HEK293T (cell line): ENCODE measurements around the gene PRKCE.

ENCODE experiments used
- BHLHE40 ChIP-seq: fragments of 450-650 bp; IDR thresholded peaks from 2 replicates; pipeline ENCODE4 v1.6.1; 2016; ENCODE audit warnings: mild to moderate bottlenecking, moderate library complexity, borderline replicate concordance
- ELF4 ChIP-seq: fragments of 450-650 bp; IDR thresholded peaks from 2 replicates; pipeline ENCODE4 v1.6.1; 2017; ENCODE audit warnings: antibody characterized with exemption
- FOXK2 ChIP-seq: fragments of 450-650 bp; IDR thresholded peaks from 2 replicates; pipeline ENCODE4 v1.6.1; 2016; ENCODE audit warnings: mild to moderate bottlenecking
- NFRKB ChIP-seq: fragments of 450-650 bp; IDR thresholded peaks from 2 replicates; pipeline ENCODE4 v1.6.1; 2016; ENCODE audit warnings: mild to moderate bottlenecking, moderate library complexity
- SP1 ChIP-seq: fragments of 450-650 bp; IDR thresholded peaks from 2 replicates; pipeline ENCODE4 v1.6.1; 2017
- SUZ12 ChIP-seq: fragments of 450-650 bp; IDR thresholded peaks from 2 replicates; pipeline ENCODE4 v1.6.1; 2016; ENCODE audit warnings: mild to moderate bottlenecking
- TARDBP ChIP-seq: fragments of 450-650 bp; IDR thresholded peaks from 2 replicates; pipeline ENCODE4 v1.6.1; 2016

DNA sequence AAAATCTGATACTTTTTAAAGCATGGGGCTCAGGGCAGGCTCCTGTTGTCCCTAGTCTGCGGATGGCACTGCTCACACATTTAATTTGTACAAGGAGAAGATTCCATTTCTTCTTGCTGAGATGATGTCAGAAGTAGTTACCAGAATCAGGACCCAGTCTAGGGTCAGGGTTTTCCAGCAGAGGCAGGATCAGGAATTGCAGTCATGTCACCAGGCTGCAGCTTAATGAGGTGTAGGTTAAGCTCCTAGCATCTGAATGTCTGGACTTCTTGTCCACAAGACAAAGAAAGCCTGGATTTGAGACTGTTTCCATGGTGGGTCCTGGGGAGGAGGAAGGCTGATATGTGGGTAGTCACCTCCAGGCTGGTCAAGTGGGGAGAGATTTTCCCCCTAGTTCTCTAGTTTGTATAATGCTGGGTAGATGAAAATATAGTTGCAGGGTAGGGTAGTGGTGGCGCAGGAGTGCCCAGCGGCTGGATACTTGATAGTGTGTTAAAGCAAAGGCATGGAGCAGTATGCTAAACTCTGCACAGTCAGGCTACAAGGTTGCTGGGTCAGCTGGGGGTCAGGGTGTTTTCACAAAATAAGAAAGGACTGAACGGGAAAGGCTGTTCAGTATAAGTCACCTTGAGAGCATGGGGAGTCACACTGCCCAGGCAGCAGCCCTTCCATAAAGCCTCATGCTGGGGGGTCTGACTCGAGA lies 148.4 kb downstream of the PRKCE start:
- TF ChIP-seq SUZ12 (no peak), FOXK2 (no peak), SP1 (no peak), NFRKB (no peak), BHLHE40 (no peak), TARDBP (no peak), ELF4 (no peak)
